Naive B cell (primary cell): ENCODE results near the gene PTPN11. TPM values are rescaled to one million over a fixed set of nuclear protein-coding genes. Genes with fewer than 3 reads are reported as not detected.
A peak's percentile ranks its signal among the peaks of the same experiment; 100 is the strongest.

ENCODE experiments used
- ATAC-seq, 2 donors: fragments of 150-1000 bp; cut with Tn5 transposase; 2 replicates each; pipeline ENCODE4 v1.10.0; 2021; ENCODE audit warnings: low read depth in 2 of 2, mild to moderate bottlenecking in 2 of 2, moderate library complexity in 2 of 2
- DNase-seq: peaks from one replicate; pipeline ENCODE4 v3.0.0; 2022
- H3K27ac Mint-ChIP-seq, 6 donors: one replicate each; pipeline ENCODE4 v1.8.0; 2020 to 2022; ENCODE audit warnings: mild to moderate bottlenecking in 6 of 6, mixed read lengths in 6 of 6, moderate library complexity in 5 of 6, inconsistent platforms in 2 of 6
- H3K27me3 Mint-ChIP-seq, 3 donors: one replicate each; pipeline ENCODE4 v1.8.0; 2021 to 2022; ENCODE audit warnings: mixed read lengths in 3 of 3, mild to moderate bottlenecking in 1 of 3
- H3K36me3 Mint-ChIP-seq, 2 donors: one replicate each; pipeline ENCODE4 v1.8.0; 2020 to 2022; ENCODE audit warnings: mixed read lengths in 2 of 2, inconsistent platforms in 1 of 2, mild to moderate bottlenecking in 1 of 2
- H3K4me1 Mint-ChIP-seq, 3 donors: one replicate each; pipeline ENCODE4 v1.8.0; 2020 to 2022; ENCODE audit warnings: mixed read lengths in 3 of 3, inconsistent platforms in 1 of 3, mild to moderate bottlenecking in 1 of 3, moderate library complexity in 1 of 3
- H3K4me3 Mint-ChIP-seq, 8 donors: one replicate each; pipeline ENCODE4 v1.8.0; 2020 to 2022; ENCODE audit warnings: mild to moderate bottlenecking in 8 of 8, mixed read lengths in 8 of 8, moderate library complexity in 8 of 8, inconsistent platforms in 2 of 8
- H3K9me3 Mint-ChIP-seq, 7 donors: one replicate each; pipeline ENCODE4 v1.8.0; 2020 to 2022; ENCODE audit warnings: mixed read lengths in 7 of 7, mild to moderate bottlenecking in 5 of 7, inconsistent platforms in 2 of 7, moderate library complexity in 1 of 7
- polyA plus RNA-seq, 6 donors: library from polyadenylated mRNA; unstranded; fragments of 300-500 nt; fragmentation: Illumina TruSeq; gene quantifications; one replicate each; pipeline ENCODE4 v1.2.3, GENCODE V29; 2021; ENCODE audit warnings: low read depth in 6 of 6

Gene PTPN11
- 10 to 100 TPM; 29.3 to 86.3 (median 76.2) TPM for polyA plus RNA-seq

GRCh38 chr12:112418608-112419296 is at the start of gene PTPN11:
TSS of gene PTPN11 (plus strand) at chr12:112418947. CDS start at chr12:112419112, 165 bp downstream.
- Mint-ChIP-seq H3K9me3 (no peaks in the 10 kb centered on the region), H3K4me3 (peak within 1 kb of the TSS; percentile 95 to 100 (median 98)), H3K27me3 (no peaks in the 10 kb centered on the region), H3K36me3 (no peaks in the 10 kb centered on the region), H3K4me1 (peaks cover 30 to 53% (median 37%) of the 10 kb centered on the region in 3 donors), H3K27ac (peak within 1 kb of the TSS; percentile 95 to 99 (median 98))
- DNase-seq, result peak; percentile 92
- ATAC-seq, result peak; percentile 82 to 86

- Mint-ChIP-seq H3K36me3 (peaks cover 0 to 4% of the 10 kb centered on the region in 2 donors), H3K27ac (peak overlapping the region in 4 of 6 donors; percentile 2 to 93 (median 56)), H3K4me1 (peaks cover 23 to 50% (median 31%) of the 10 kb centered on the region in 3 donors), H3K27me3 (no peaks in the 10 kb centered on the region), H3K4me3 (no peak overlapping the region), H3K9me3 (no peaks in the 10 kb centered on the region)
- ATAC-seq (no peak), DNase-seq (no peak)
Measured at GRCh38 chr12:112370199-112370598, 48.5 kb upstream of the PTPN11 start.

- no peaks in the 10 kb centered on the region for H3K9me3 Mint-ChIP-seq
Measured at GRCh38 chr12:112370868-112371510, 47.8 kb upstream of the PTPN11 start.

GRCh38 chr12:112374166-112374740 is 44.5 kb upstream of the PTPN11 start:
- H3K9me3 Mint-ChIP-seq, result peaks cover 0 to 3% (median 0%) of the 10 kb centered on the region in 7 donors
- H3K4me3 Mint-ChIP-seq, result no peak overlapping the region
- H3K4me1 Mint-ChIP-seq, result peaks cover 24 to 64% (median 38%) of the 10 kb centered on the region in 3 donors
- peaks cover 0 to 9% of the 10 kb centered on the region in 2 donors for H3K36me3 Mint-ChIP-seq
- DNase-seq (no peak), ATAC-seq (no peak)
- H3K27ac Mint-ChIP-seq, result peak overlapping the region in 3 of 6 donors; percentile 48 to 81 (median 75)
- no peaks in the 10 kb centered on the region for H3K27me3 Mint-ChIP-seq

More at GRCh38 chr12:112370868-112371510, 47.8 kb upstream of the PTPN11 start:
- DNase-seq, result no peak
- Mint-ChIP-seq H3K36me3 (peaks cover 0 to 5% of the 10 kb centered on the region in 2 donors), H3K27ac (peak overlapping the region in 2 of 6 donors; percentile 47 to 84), H3K27me3 (no peaks in the 10 kb centered on the region), H3K4me1 (peaks cover 23 to 49% (median 31%) of the 10 kb centered on the region in 3 donors), H3K4me3 (no peak overlapping the region)
- ATAC-seq, result no peak

- ATAC-seq (no peak), DNase-seq (no peak)
- Mint-ChIP-seq H3K4me1 (peaks cover 20 to 62% (median 40%) of the 10 kb centered on the region in 3 donors), H3K27ac (peak overlapping the region in 2 of 6 donors; percentile 48 to 88), H3K4me3 (no peak overlapping the region), H3K27me3 (no peaks in the 10 kb centered on the region), H3K36me3 (peaks cover 0 to 9% of the 10 kb centered on the region in 2 donors), H3K9me3 (peaks cover 0 to 3% (median 0%) of the 10 kb centered on the region in 7 donors)
Measured at GRCh38 chr12:112375105-112375504, 43.6 kb upstream of the PTPN11 start.

- Mint-ChIP-seq H3K27me3 (no peaks in the 10 kb centered on the region), H3K27ac (peak overlapping the region; percentile 33 to 95 (median 90)), H3K4me1 (peaks cover 18 to 50% (median 34%) of the 10 kb centered on the region in 3 donors), H3K36me3 (peaks cover 0 to 4% of the 10 kb centered on the region in 2 donors), H3K4me3 (peak overlapping the region; percentile 91 to 99 (median 95)), H3K9me3 (peaks cover 0 to 3% (median 0%) of the 10 kb centered on the region in 7 donors)
- no peak for DNase-seq
- ATAC-seq, result no peak
Measured at GRCh38 chr12:112380663-112381405, 37.9 kb upstream of the PTPN11 start.

DNA sequence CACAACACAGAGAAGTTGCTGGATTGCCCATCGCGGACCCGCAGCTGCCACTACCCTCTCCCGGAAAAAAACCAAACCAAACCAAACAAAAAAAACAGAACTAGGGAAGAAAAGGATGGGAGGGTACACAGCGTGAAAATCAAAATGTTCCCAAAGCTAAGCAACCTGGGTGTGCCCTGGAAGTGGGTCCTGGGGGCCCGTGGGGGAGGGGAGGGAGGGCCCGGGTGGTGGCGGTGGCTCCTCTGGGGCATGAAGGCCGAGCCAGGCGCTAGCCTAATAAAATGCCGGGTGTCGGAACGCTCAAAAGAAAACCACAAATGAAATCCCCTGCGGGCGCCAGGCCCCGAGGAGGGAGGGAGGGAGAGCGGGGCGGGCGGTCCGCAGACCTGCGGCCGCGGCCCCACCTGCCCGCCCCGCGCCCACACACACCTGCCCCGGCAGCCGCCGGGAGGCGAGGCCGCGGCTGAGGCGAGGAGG is 37.3 kb upstream of the PTPN11 start:
- Mint-ChIP-seq H3K4me1 (peaks cover 16 to 50% (median 33%) of the 10 kb centered on the region in 3 donors), H3K27me3 (no peaks in the 10 kb centered on the region), H3K9me3 (peaks cover 0 to 3% (median 0%) of the 10 kb centered on the region in 7 donors), H3K36me3 (peaks cover 0 to 4% of the 10 kb centered on the region in 2 donors), H3K4me3 (peak overlapping the region; percentile 91 to 99 (median 95)), H3K27ac (peak overlapping the region in 5 of 6 donors; percentile 33 to 94 (median 89))
- peak; percentile 8 for DNase-seq
- peak; percentile 45 to 52 for ATAC-seq

- H3K27ac Mint-ChIP-seq, result peak within 1 kb of the TSS; percentile 88 to 94 (median 93)
- ATAC-seq, result peak; percentile 90 to 92
- H3K27me3 Mint-ChIP-seq, result no peaks in the 10 kb centered on the region
- H3K4me1 Mint-ChIP-seq, result peaks cover 16 to 49% (median 36%) of the 10 kb centered on the region in 3 donors
- H3K4me3 Mint-ChIP-seq, result peak within 1 kb of the TSS; percentile 91 to 99 (median 95)
- H3K36me3 Mint-ChIP-seq, result peaks cover 0 to 4% of the 10 kb centered on the region in 2 donors
- peak; percentile 92 for DNase-seq
- H3K9me3 Mint-ChIP-seq, result peaks cover 0 to 3% (median 0%) of the 10 kb centered on the region in 7 donors
Measured at GRCh38 chr12:112381883-112382796, 36.6 kb upstream of the PTPN11 start, which contains the start of gene HECTD4. TSS of gene HECTD4 (minus strand) at chr12:112382431. CDS start at chr12:112382128, 303 bp downstream.

GRCh38 chr12:112382866-112383265 is 35.9 kb upstream of the PTPN11 start:
- peak overlapping the region; percentile 86 to 98 (median 94) for H3K4me3 Mint-ChIP-seq
- no peaks in the 10 kb centered on the region for H3K27me3 Mint-ChIP-seq
- H3K36me3 Mint-ChIP-seq, result peaks cover 0 to 4% of the 10 kb centered on the region in 2 donors

DNA sequence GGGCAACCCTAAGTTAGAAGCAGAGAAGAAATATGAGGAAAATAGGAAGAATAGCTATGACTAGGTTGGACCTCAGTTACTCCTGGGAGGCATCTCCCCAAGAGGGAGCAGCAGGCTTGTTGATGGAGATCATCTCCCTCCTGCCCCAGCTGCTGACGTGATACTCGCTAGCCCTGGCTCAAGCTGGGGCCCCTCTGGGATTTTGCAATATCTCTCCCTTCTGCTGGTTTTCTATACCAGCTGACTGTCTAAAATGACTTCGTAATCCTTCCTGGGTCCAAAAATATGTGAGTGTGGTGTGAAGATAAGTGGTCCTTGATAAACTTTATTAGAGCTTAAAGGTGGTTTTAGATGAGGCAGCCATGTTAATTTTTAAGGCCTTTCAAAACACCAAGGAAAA is 32.0 kb upstream of the PTPN11 start:
- no peaks in the 10 kb centered on the region for H3K9me3 Mint-ChIP-seq
- H3K4me3 Mint-ChIP-seq, result no peak overlapping the region
- DNase-seq (no peak), ATAC-seq (no peak)
- peaks cover 6 to 20% (median 16%) of the 10 kb centered on the region in 3 donors for H3K4me1 Mint-ChIP-seq
- no peaks in the 10 kb centered on the region for H3K36me3 Mint-ChIP-seq
- H3K27ac Mint-ChIP-seq, result peak overlapping the region in 1 of 6 donors; percentile 56
- H3K27me3 Mint-ChIP-seq, result no peaks in the 10 kb centered on the region

More at GRCh38 chr12:112382866-112383265, 35.9 kb upstream of the PTPN11 start:
- DNase-seq (no peak), ATAC-seq (no peak)
- peaks cover 0 to 3% (median 0%) of the 10 kb centered on the region in 7 donors for H3K9me3 Mint-ChIP-seq
- H3K27ac Mint-ChIP-seq, result peak overlapping the region; percentile 51 to 94 (median 91)
- H3K4me1 Mint-ChIP-seq, result peaks cover 20 to 48% (median 41%) of the 10 kb centered on the region in 3 donors

DNA sequence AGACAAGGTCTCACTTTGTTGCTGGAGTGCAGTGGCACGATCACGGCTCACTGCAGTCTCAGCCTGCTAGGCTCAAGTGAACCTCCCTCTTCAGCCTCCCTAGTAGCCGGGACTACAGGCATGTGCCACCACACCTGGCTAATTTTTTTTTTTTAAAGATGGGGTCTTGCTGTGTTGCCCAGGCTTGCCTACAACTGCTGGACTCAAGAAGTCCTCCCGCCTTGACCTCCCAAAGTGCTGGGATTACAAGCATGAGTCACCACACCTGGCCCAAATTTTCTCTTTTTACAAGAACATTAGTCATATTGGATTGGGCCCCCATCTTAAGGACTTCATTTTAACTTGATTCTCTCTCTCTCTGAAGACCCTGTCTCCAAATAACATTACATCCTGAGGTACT is 29.5 kb upstream of the PTPN11 start:
- Mint-ChIP-seq H3K27ac (no peak overlapping the region), H3K4me1 (peaks cover 6 to 14% (median 8%) of the 10 kb centered on the region in 3 donors), H3K27me3 (no peaks in the 10 kb centered on the region), H3K4me3 (peak overlapping the region in 1 of 8 donors; percentile 12), H3K36me3 (no peaks in the 10 kb centered on the region), H3K9me3 (no peaks in the 10 kb centered on the region)
- no peak for ATAC-seq
- no peak for DNase-seq
